GM21360 (cell line): ENCODE data around the gene DOCK10.

ENCODE experiments used
- ATAC-seq: cut with Tn5 transposase; IDR thresholded peaks from one replicate; pipeline ENCODE4 v1.9.1; 2021; ENCODE audit warnings: mild to moderate bottlenecking, moderate library complexity; ENCODE audit not compliant: unreplicated experiment

Gene DOCK10

GRCh38 chr2:224885291-224885690, 157.0 kb downstream of the DOCK10 start:
- no peak for ATAC-seq

GRCh38 chr2:224884188-224884587, 158.1 kb downstream of the DOCK10 start:
- no peak for ATAC-seq

GRCh38 chr2:224883700-224884099, 158.6 kb downstream of the DOCK10 start:
- ATAC-seq = no peak

- ATAC-seq = no peak
These were observed 159.1 kb downstream of the DOCK10 start for GRCh38 chr2:224883172-224883516.

GRCh38 chr2:224882291-224883171, 159.7 kb downstream of the DOCK10 start:
- ATAC-seq = no peak

GRCh38 chr2:224881846-224882245, 160.4 kb downstream of the DOCK10 start:
- no peak for ATAC-seq

GRCh38 chr2:224876522-224876921, 165.7 kb downstream of the DOCK10 start:
- ATAC-seq = no peak

- peak; percentile 79 for ATAC-seq
These were observed 166.4 kb downstream of the DOCK10 start for GRCh38 chr2:224875841-224876240.

GRCh38 chr2:224875153-224875552, 167.1 kb downstream of the DOCK10 start:
- ATAC-seq = no peak

GRCh38 chr2:224871813-224872212, 170.5 kb downstream of the DOCK10 start:
- no peak for ATAC-seq

- no peak for ATAC-seq
These were observed 171.9 kb downstream of the DOCK10 start for GRCh38 chr2:224870341-224870740.

- ATAC-seq = no peak
These were observed 172.6 kb downstream of the DOCK10 start for GRCh38 chr2:224869601-224870233.

- no peak for ATAC-seq
These were observed 177.3 kb downstream of the DOCK10 start for GRCh38 chr2:224865016-224865415.

- no peak for ATAC-seq
These were observed 181.0 kb downstream of the DOCK10 start for GRCh38 chr2:224861266-224861665.

- ATAC-seq = no peak
These were observed 181.5 kb downstream of the DOCK10 start for GRCh38 chr2:224860786-224861185.

GRCh38 chr2:224851811-224852210, 190.5 kb downstream of the DOCK10 start:
- no peak for ATAC-seq

- no peak for ATAC-seq
These were observed 192.2 kb downstream of the DOCK10 start for GRCh38 chr2:224850081-224850480.

GRCh38 chr2:224849264-224849663, 193.0 kb downstream of the DOCK10 start:
- no peak for ATAC-seq

- ATAC-seq = no peak
These were observed 194.1 kb downstream of the DOCK10 start for GRCh38 chr2:224847961-224848850.

- no peak for ATAC-seq
These were observed 194.9 kb downstream of the DOCK10 start for GRCh38 chr2:224847381-224847780.

GRCh38 chr2:224846686-224847085, 195.6 kb downstream of the DOCK10 start:
- ATAC-seq = no peak
